H9 (cell line): ENCODE data around the gene FIGNL2. TPM values are rescaled to one million over a fixed set of nuclear protein-coding genes. Genes with fewer than 3 reads are reported as not detected.

Source experiments
- DNase-seq: peaks from one replicate; pipeline ENCODE4 v3.0.0-alpha.2; 2017
- H2AFZ ChIP-seq: one replicate; pipeline ENCODE4 v1.6.1; 2013; ENCODE audit warnings: mild to moderate bottlenecking, low read length, control low read depth, moderate library complexity
- H2AK5ac ChIP-seq: 2 replicates; pipeline ENCODE4 v1.6.1; 2013; ENCODE audit warnings: low read length, control low read depth, mixed read lengths; ENCODE audit not compliant: insufficient read length
- H2BK120ac ChIP-seq: one replicate; pipeline ENCODE4 v1.6.1; 2013; ENCODE audit warnings: low read depth, mild to moderate bottlenecking, low read length, control low read depth, inconsistent platforms; ENCODE audit not compliant: poor library complexity, severe bottlenecking
- H2BK12ac ChIP-seq: 2 replicates; pipeline ENCODE4 v1.6.1; 2013; ENCODE audit warnings: low read length, control low read depth, mixed read lengths, low read depth; ENCODE audit not compliant: insufficient read length
- H2BK15ac ChIP-seq: 2 replicates; pipeline ENCODE4 v1.6.1; 2013; ENCODE audit warnings: low read depth, low read length, control low read depth
- H2BK20ac ChIP-seq: one replicate; pipeline ENCODE4 v1.6.1; 2013; ENCODE audit warnings: low read depth, mild to moderate bottlenecking, low read length, control low read depth, inconsistent platforms; ENCODE audit not compliant: poor library complexity, severe bottlenecking
- H2BK5ac ChIP-seq: 2 replicates; pipeline ENCODE4 v1.6.1; 2013; ENCODE audit warnings: low read length, control low read depth, mixed read lengths; ENCODE audit not compliant: insufficient read length
- H3K14ac ChIP-seq: 2 replicates; pipeline ENCODE4 v1.6.1; 2013; ENCODE audit warnings: low read length, control low read depth; ENCODE audit not compliant: insufficient read depth
- H3K18ac ChIP-seq: 2 replicates; pipeline ENCODE4 v1.6.1; 2013; ENCODE audit warnings: low read depth, mild to moderate bottlenecking, mixed read lengths, low read length, control low read depth; ENCODE audit not compliant: insufficient read length
- H3K23ac ChIP-seq: 2 replicates; pipeline ENCODE4 v1.6.1; 2013; ENCODE audit warnings: low read length, control low read depth, mixed read lengths, low read depth; ENCODE audit not compliant: insufficient read length
- H3K23me2 ChIP-seq: 2 replicates; pipeline ENCODE4 v1.6.1; 2013; ENCODE audit warnings: low read depth, mild to moderate bottlenecking, mixed read lengths, low read length, control low read depth; ENCODE audit not compliant: insufficient read length, poor library complexity, severe bottlenecking
- H3K27ac ChIP-seq: 2 replicates; pipeline ENCODE4 v1.5.1; 2013; ENCODE audit warnings: low read length, control low read depth, mixed read lengths, low read depth; ENCODE audit not compliant: insufficient read length
- H3K27me3 ChIP-seq: 2 replicates; pipeline ENCODE4 v1.6.1; 2013; ENCODE audit warnings: low read length, control low read depth, inconsistent platforms; ENCODE audit not compliant: insufficient read depth
- H3K4ac ChIP-seq: 2 replicates; pipeline ENCODE4 v1.6.1; 2013; ENCODE audit warnings: low read depth, mild to moderate bottlenecking, control low read depth, inconsistent platforms, low read length, moderate library complexity
- H3K4me1 ChIP-seq: 2 replicates; pipeline ENCODE4 v1.6.1; 2013; ENCODE audit warnings: low read length, control low read depth, inconsistent platforms; ENCODE audit not compliant: insufficient read depth
- H3K4me2 ChIP-seq: 2 replicates; pipeline ENCODE4 v1.6.1; 2013; ENCODE audit warnings: low read length, control low read depth, mixed read lengths; ENCODE audit not compliant: insufficient read length, insufficient read depth
- H3K56ac ChIP-seq: 2 replicates; pipeline ENCODE4 v1.6.1; 2013; ENCODE audit warnings: low read depth, mild to moderate bottlenecking, mixed read lengths, low read length, control low read depth; ENCODE audit not compliant: insufficient read length
- H3K79me1 ChIP-seq: 2 replicates; pipeline ENCODE4 v1.6.1; 2013; ENCODE audit warnings: low read depth, mild to moderate bottlenecking, moderate library complexity, low read length, control low read depth, inconsistent platforms; ENCODE audit not compliant: insufficient read depth, poor library complexity, severe bottlenecking
- H3K79me2 ChIP-seq: 2 replicates; pipeline ENCODE4 v1.6.1; 2013; ENCODE audit warnings: low read length, control low read depth, inconsistent platforms; ENCODE audit not compliant: insufficient read depth
- H3K9ac ChIP-seq: 2 replicates; pipeline ENCODE4 v1.6.1; 2013; ENCODE audit warnings: low read length, control low read depth, mixed read lengths; ENCODE audit not compliant: insufficient read length; ENCODE audit errors: extremely low read depth
- H3K9me3 ChIP-seq: one replicate; pipeline ENCODE4 v1.6.1; 2013; ENCODE audit warnings: low read depth, low read length, inconsistent platforms; ENCODE audit not compliant: control insufficient read depth
- H3T11ph ChIP-seq: one replicate; pipeline ENCODE4 v1.6.1; 2013; ENCODE audit warnings: mild to moderate bottlenecking, low read length, control low read depth, inconsistent platforms
- H4K20me1 ChIP-seq: one replicate; pipeline ENCODE4 v1.6.1; 2013; ENCODE audit not compliant: control insufficient read depth, insufficient read length, insufficient read depth
- H4K5ac ChIP-seq: 2 replicates; pipeline ENCODE4 v1.6.1; 2013; ENCODE audit warnings: low read depth, mild to moderate bottlenecking, mixed read lengths, low read length, control low read depth; ENCODE audit not compliant: insufficient read length
- H4K8ac ChIP-seq: replicated peaks from 2 replicates; pipeline ENCODE4 v1.6.1; 2013; ENCODE audit warnings: low read length, control low read depth, mixed read lengths, low read depth; ENCODE audit not compliant: insufficient read length
- H4K91ac ChIP-seq: 2 replicates; pipeline ENCODE4 v1.6.1; 2013; ENCODE audit warnings: low read depth, mild to moderate bottlenecking, moderate library complexity, mixed read lengths, low read length, control low read depth; ENCODE audit not compliant: insufficient read length
- H3K27ac Mint-ChIP-seq, 3 experiments: 2 replicates in 2 of 3; 3 replicates in 1 of 3; pipeline ENCODE4 v1.8.0; 2020 to 2021; ENCODE audit warnings: mixed read lengths in 3 of 3, mild to moderate bottlenecking in 1 of 3, moderate library complexity in 1 of 3
- H3K27me3 Mint-ChIP-seq: 2 replicates; pipeline ENCODE4 v1.8.0; 2021; ENCODE audit warnings: low read depth, mild to moderate bottlenecking, moderate library complexity, mixed read lengths
- H3K36me3 Mint-ChIP-seq, 3 experiments: 2 replicates in 2 of 3; 3 replicates in 1 of 3; pipeline ENCODE4 v1.8.0; 2020 to 2021; ENCODE audit warnings: low read depth in 3 of 3, mixed read lengths in 3 of 3; ENCODE audit not compliant: insufficient read depth in 1 of 3
- H3K4me1 Mint-ChIP-seq, 2 experiments: 2 replicates each; pipeline ENCODE4 v1.8.0; 2020; ENCODE audit warnings: mixed read lengths in 2 of 2
- H3K4me3 Mint-ChIP-seq, 2 experiments: 2 replicates in 1 of 2; 3 replicates in 1 of 2; pipeline ENCODE4 v1.8.0; 2020 to 2021; ENCODE audit warnings: mild to moderate bottlenecking in 2 of 2, mixed read lengths in 2 of 2, moderate library complexity in 1 of 2
- H3K9me3 Mint-ChIP-seq, 2 experiments: 2 replicates in 1 of 2; 3 replicates in 1 of 2; pipeline ENCODE4 v1.8.0; 2020; ENCODE audit warnings: mild to moderate bottlenecking in 2 of 2, mixed read lengths in 2 of 2, moderate library complexity in 1 of 2
- WGBS: extraction: QIAGEN DNeasy Blood & Tissue Kit; methylation state at CpG from one replicate; pipeline ENCODE4 v1.1.7; 2013; ENCODE audit warnings: missing lambda C conversion rate, low lambda C conversion rate, mixed read lengths; ENCODE audit not compliant: insufficient read length; ENCODE audit errors: extremely low coverage; 5-methylcytosine and 5-hydroxymethylcytosine counted together
- total RNA-seq: library from RNA; stranded (reverse); gene quantifications from 2 replicates; pipeline ENCODE4 v1.2.1, GENCODE V29; 2021
- TF ChIP-seq, protein P1 (sequence below): fragments of 200-600 bp; sonication (generic); conservative IDR thresholded peaks from 3 replicates; pipeline ENCODE4 v1.8.0; 2021; ENCODE audit warnings: antibody characterized with exemption, mild to moderate bottlenecking

The FIGNL2 gene
- total RNA-seq, 1 experiment from 2014 or later, result 19.7 TPM

GRCh38 chr12:51846911-51847642 lies 1.4 kb downstream of the FIGNL2 start:
- H3K9ac ChIP-seq, result no peak overlapping the region
- H3K27ac ChIP-seq, result no peak overlapping the region
- no peak overlapping the region for H2BK20ac ChIP-seq
- H4K91ac ChIP-seq, result no peak overlapping the region
- peak overlapping the region; percentile 77 for H3K4me2 ChIP-seq
- peaks cover 20% of the 10 kb centered on the region for H3K23me2 ChIP-seq
- Mint-ChIP-seq H3K27me3 (peaks cover 57% of the 10 kb centered on the region), H3K4me3 (peak overlapping the region; percentile 73 to 87), H3K4me1 (peaks cover 43 to 62% of the 10 kb centered on the region in 2 experiments), H3K27ac (no peak overlapping the region; a peak in 1 of 7 replicates), H3K9me3 (no peaks in the 10 kb centered on the region), H3K36me3 (peaks cover 0 to 14% (median 9%) of the 10 kb centered on the region in 3 experiments; a peak in 4 of 7 replicates)
- no peaks in the 10 kb centered on the region for H3K79me1 ChIP-seq
- no peak overlapping the region for H4K5ac ChIP-seq
- no peak overlapping the region for H3K56ac ChIP-seq
- no peak overlapping the region for H2BK120ac ChIP-seq
- H2BK12ac ChIP-seq, result no peak overlapping the region
- no peak overlapping the region for H2BK15ac ChIP-seq
- H3K14ac ChIP-seq, result no peak overlapping the region
- no peaks in the 10 kb centered on the region for H3K79me2 ChIP-seq
- no peak overlapping the region for H3T11ph ChIP-seq
- no peak overlapping the region for H3K23ac ChIP-seq
- no peaks in the 10 kb centered on the region; the same call in 1 of the 2 replicates for H3K4me1 ChIP-seq
- WGBS, result no CpG with 5 or more reads among the region's 59 CpGs
- no peak overlapping the region for H3K18ac ChIP-seq
- no peak overlapping the region for H2AFZ ChIP-seq
- DNase-seq, result peak; percentile 84
- no peak overlapping the region for H3K4ac ChIP-seq
- H2BK5ac ChIP-seq, result no peak overlapping the region
- H4K20me1 ChIP-seq, result no peaks in the 10 kb centered on the region
- H3K9me3 ChIP-seq, result no peaks in the 10 kb centered on the region
- H3K27me3 ChIP-seq, result peaks cover 15% of the 10 kb centered on the region; the same call in 1 of the 2 replicates
- H4K8ac ChIP-seq, result no peak overlapping the region
- TF ChIP-seq, protein P1, sequence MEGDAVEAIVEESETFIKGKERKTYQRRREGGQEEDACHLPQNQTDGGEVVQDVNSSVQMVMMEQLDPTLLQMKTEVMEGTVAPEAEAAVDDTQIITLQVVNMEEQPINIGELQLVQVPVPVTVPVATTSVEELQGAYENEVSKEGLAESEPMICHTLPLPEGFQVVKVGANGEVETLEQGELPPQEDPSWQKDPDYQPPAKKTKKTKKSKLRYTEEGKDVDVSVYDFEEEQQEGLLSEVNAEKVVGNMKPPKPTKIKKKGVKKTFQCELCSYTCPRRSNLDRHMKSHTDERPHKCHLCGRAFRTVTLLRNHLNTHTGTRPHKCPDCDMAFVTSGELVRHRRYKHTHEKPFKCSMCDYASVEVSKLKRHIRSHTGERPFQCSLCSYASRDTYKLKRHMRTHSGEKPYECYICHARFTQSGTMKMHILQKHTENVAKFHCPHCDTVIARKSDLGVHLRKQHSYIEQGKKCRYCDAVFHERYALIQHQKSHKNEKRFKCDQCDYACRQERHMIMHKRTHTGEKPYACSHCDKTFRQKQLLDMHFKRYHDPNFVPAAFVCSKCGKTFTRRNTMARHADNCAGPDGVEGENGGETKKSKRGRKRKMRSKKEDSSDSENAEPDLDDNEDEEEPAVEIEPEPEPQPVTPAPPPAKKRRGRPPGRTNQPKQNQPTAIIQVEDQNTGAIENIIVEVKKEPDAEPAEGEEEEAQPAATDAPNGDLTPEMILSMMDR, result 0 out of 3 replicates have a peak, but pooled peaks have one; percentile 10
- no peak overlapping the region for H2AK5ac ChIP-seq
